AG10803 (cell line): ENCODE measurements around the gene DEFB121.
"Not testable (repeated sequence)": the region's sequence is repeated elsewhere in the genome, so short reads cannot be mapped to it uniquely, and the experiment has no call there.

Experiments
- DNase-seq: peaks from one replicate; pipeline ENCODE4 v3.0.0; 2010; ENCODE audit warnings: low read depth
- H3K4me3 ChIP-seq: 2 replicates; pipeline ENCODE4 v1.5.1; 2011; ENCODE audit warnings: mild to moderate bottlenecking, low read length, control low read depth
- CTCF ChIP-seq: conservative IDR thresholded peaks from 2 replicates; pipeline ENCODE4 v1.5.1; 2011; ENCODE audit warnings: mild to moderate bottlenecking, low read length, control low read depth, inconsistent platforms

DEFB121 gene

GRCh38 chr20:31403886-31404285 is 2.1 kb downstream of the DEFB121 start:
- DNase-seq = no peak
- no peak for TF ChIP-seq CTCF
- H3K4me3 ChIP-seq = no peak overlapping the region

GRCh38 chr20:31394900-31395299 is 11.1 kb downstream of the DEFB121 start:
- H3K4me3 ChIP-seq = no peak overlapping the region
- no peak for TF ChIP-seq CTCF
- DNase-seq = no peak

- no peak overlapping the region for H3K4me3 ChIP-seq
- no peak for DNase-seq
- TF ChIP-seq CTCF = no peak
Observed at GRCh38 chr20:31392836-31393235, 13.2 kb downstream of the DEFB121 start.

- DNase-seq = no peak
- no peak within 1 kb of the TSS for H3K4me3 ChIP-seq
- TF ChIP-seq CTCF = no peak
Observed at GRCh38 chr20:31390490-31390889, 15.5 kb downstream of the DEFB121 start, which contains the start of gene DEFB119. Gene DEFB119 (minus strand): TSS chr20:31390590. CDS start chr20:31390483, 107 bp downstream.

GRCh38 chr20:31374346-31374745 is 31.7 kb downstream of the DEFB121 start:
- no peak for TF ChIP-seq CTCF
- no peak for DNase-seq
- H3K4me3 ChIP-seq = no peak overlapping the region

GRCh38 chr20:31368301-31368700 is 37.7 kb downstream of the DEFB121 start, which contains the start of gene DEFB118:
Gene DEFB118 (plus strand): TSS chr20:31368601. CDS start chr20:31368651, 50 bp downstream.
- no peak within 1 kb of the TSS for H3K4me3 ChIP-seq
- DNase-seq = no peak
- no peak for TF ChIP-seq CTCF

GRCh38 chr20:31364272-31364671 is 41.7 kb downstream of the DEFB121 start:
- H3K4me3 ChIP-seq, DNase-seq: not testable (repeated sequence)

GRCh38 chr20:31363295-31363694 is 42.7 kb downstream of the DEFB121 start:
- no peak overlapping the region for H3K4me3 ChIP-seq
- DNase-seq = no peak
- TF ChIP-seq CTCF = no peak
